HepG2 (cell line): ENCODE results near the gene ACTN1. TPM values are rescaled to one million over a fixed set of nuclear protein-coding genes. Genes with fewer than 3 reads are reported as not detected.

Source experiments
- ATF7 ChIP-seq, 2 experiments: fragments of 450-650 bp in 1 of 2; sonication (generic) in 1 of 2; formaldehyde crosslinking in 1 of 2; IDR thresholded peaks; 2 replicates each; pipeline versions ENCODE4 v1.4.0 to v1.6.1; 2016 to 2020; ENCODE audit warnings: antibody characterized with exemption in 1 of 2, mild to moderate bottlenecking in 1 of 2, missing genetic modification reagents in 1 of 2
- HNF4A ChIP-seq: sonication (generic); formaldehyde crosslinking; IDR thresholded peaks from 2 replicates; pipeline ENCODE4 v1.4.0; 2020; ENCODE audit warnings: missing genetic modification reagents
- NRL ChIP-seq: sonication (generic); formaldehyde crosslinking; IDR thresholded peaks from 2 replicates; pipeline ENCODE4 v1.5.0; 2020; ENCODE audit warnings: missing genetic modification reagents, mild to moderate bottlenecking, moderate library complexity, borderline replicate concordance
- RAD21 ChIP-seq: fragments of 450-650 bp; formaldehyde crosslinking; IDR thresholded peaks from 2 replicates; pipeline ENCODE4 v1.5.0; 2020; ENCODE audit warnings: mild to moderate bottlenecking
- RELA ChIP-seq: sonication (generic); formaldehyde crosslinking; IDR thresholded peaks from 2 replicates; pipeline ENCODE4 v1.4.0; 2020; ENCODE audit warnings: missing genetic modification reagents
- RFXANK ChIP-seq: IDR thresholded peaks from 2 replicates; pipeline ENCODE4 v1.6.1; 2016
- RNF2 ChIP-seq: fragments of 450-650 bp; conservative IDR thresholded peaks from 2 replicates; pipeline ENCODE4 v1.6.1; 2016; ENCODE audit warnings: low read depth
- RXRB ChIP-seq: IDR thresholded peaks from 2 replicates; pipeline ENCODE4 v1.6.1; 2016; ENCODE audit warnings: borderline replicate concordance, missing genetic modification reagents, missing compliant biosample characterization
- ZFP41 ChIP-seq: sonication (generic); formaldehyde crosslinking; IDR thresholded peaks from 2 replicates; pipeline ENCODE4 v1.4.0; 2020; ENCODE audit warnings: mild to moderate bottlenecking, missing genetic modification reagents, borderline replicate concordance
- ZNF143 ChIP-seq: sonication (generic); formaldehyde crosslinking; IDR thresholded peaks from 2 replicates; pipeline ENCODE4 v1.4.0; 2020; ENCODE audit warnings: missing genetic modification reagents
- ZNF232 ChIP-seq: sonication (generic); formaldehyde crosslinking; IDR thresholded peaks from 2 replicates; pipeline ENCODE4 v1.4.0; 2020; ENCODE audit warnings: missing genetic modification reagents, borderline replicate concordance
- ZNF350 ChIP-seq: sonication (generic); formaldehyde crosslinking; IDR thresholded peaks from 2 replicates; pipeline ENCODE4 v1.4.0; 2020; ENCODE audit warnings: mild to moderate bottlenecking, low read depth, missing genetic modification reagents, borderline replicate concordance
- ZNF557 ChIP-seq: sonication (generic); formaldehyde crosslinking; IDR thresholded peaks from 2 replicates; pipeline ENCODE4 v1.4.0; 2020; ENCODE audit warnings: missing genetic modification reagents
- ZNF670 ChIP-seq: sonication (generic); formaldehyde crosslinking; IDR thresholded peaks from 2 replicates; pipeline ENCODE4 v1.8.0; 2022; ENCODE audit warnings: mild to moderate bottlenecking, missing genetic modification reagents, borderline replicate concordance
- polyA plus RNA-seq, 8 experiments: library from polyadenylated mRNA; depleted of rRNA in 3 of 8; stranded (reverse) in 7 of 8; unstranded in 1 of 8; fragments of >200 nt; fragmentation: Illumina TruSeq in 4 of 8; extraction: Trizol in 4 of 8; gene quantifications; 2 replicates each; pipeline versions ENCODE4 v1.2.1 to v1.2.3, GENCODE V29; 2011 to 2016; ENCODE audit warnings: low read depth in 4 of 8, missing spikeins in 1 of 8, mixed read lengths in 1 of 8; ENCODE audit not compliant: insufficient read depth in 1 of 8
- total RNA-seq, 5 experiments: library from RNA; depleted of rRNA; stranded (reverse); fragments of >200 nt; fragmentation: Illumina TruSeq; extraction: Trizol; gene quantifications; 2 replicates each; pipeline ENCODE4 v1.2.3, GENCODE V29; 2016; ENCODE audit warnings: low read depth in 1 of 5
- TF ChIP-seq, protein P1 (sequence below): sonication (generic); formaldehyde crosslinking; IDR thresholded peaks from 2 replicates; pipeline ENCODE4 v1.4.0; 2020; ENCODE audit warnings: mild to moderate bottlenecking, missing genetic modification reagents
- TF ChIP-seq, protein P2 (sequence below): sonication (generic); formaldehyde crosslinking; IDR thresholded peaks from 2 replicates; pipeline ENCODE4 v1.5.0; 2020; ENCODE audit warnings: mild to moderate bottlenecking, missing genetic modification reagents
- TF ChIP-seq, protein P3 (sequence below): sonication (generic); formaldehyde crosslinking; IDR thresholded peaks from 2 replicates; pipeline ENCODE4 v1.8.1; 2023; ENCODE audit warnings: mild to moderate bottlenecking, missing genetic modification reagents
- TF ChIP-seq, protein P4 (sequence below): sonication (generic); formaldehyde crosslinking; IDR thresholded peaks from 2 replicates; pipeline ENCODE4 v1.4.0; 2020; ENCODE audit warnings: missing genetic modification reagents, borderline replicate concordance
- TF ChIP-seq, protein P5 (sequence below): IDR thresholded peaks from 2 replicates; pipeline ENCODE4 v1.6.1; 2016; ENCODE audit warnings: missing compliant biosample characterization, missing genetic modification reagents, borderline replicate concordance

Gene ACTN1
- total and polyA plus RNA-seq, 2 of the 13 experiments (the other 11 are each of a cell fraction or from before 2014, with no cell fraction given), result 58.6 to 162 TPM

DNA sequence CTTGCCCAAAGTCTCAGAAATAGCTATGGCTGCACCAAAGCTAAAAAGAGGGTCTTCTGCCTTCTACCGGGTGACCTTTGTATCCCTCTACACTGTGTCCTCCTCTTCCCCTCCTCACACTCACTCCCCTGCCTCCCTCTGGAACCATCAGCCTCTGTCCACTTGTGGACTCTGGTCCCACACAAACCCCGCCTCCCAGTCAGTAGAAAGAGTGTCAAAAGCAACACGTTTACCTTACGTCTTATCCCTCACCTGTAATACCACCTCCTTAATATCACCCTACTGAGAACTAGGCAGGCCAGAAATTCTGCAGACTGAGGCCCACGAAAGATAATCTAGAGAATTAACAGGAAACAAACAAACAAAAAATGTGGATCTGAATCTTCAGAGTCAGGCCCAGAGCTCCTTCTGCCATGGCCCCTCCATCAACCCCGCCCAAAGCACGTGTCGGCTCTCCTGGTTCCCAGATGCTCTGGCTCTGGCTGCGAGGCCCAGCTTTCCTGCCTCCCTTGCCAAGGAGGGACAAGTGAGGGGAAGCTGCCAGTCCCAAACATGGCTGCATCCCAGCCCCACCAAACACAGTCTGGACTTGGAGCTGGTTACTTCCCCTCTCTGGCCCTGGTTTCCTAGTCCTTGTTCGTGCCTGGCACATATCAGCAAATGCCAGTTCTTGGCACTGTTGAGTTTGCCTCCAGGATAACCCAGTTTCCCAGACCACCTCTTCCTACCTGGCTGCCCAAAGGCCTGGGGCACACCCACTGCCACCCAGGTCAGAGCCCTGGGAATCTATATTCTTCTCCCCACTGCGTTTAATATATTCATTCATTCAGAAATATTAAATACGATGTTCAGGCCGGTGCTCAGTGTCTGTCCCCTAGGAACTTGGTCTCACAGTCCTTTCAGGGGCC is 2.7 kb downstream of the ACTN1 start (continued):
- 0 out of 2 replicates have a peak, but pooled peaks have one; percentile 7 for TF ChIP-seq ZFP41 (CRISPR knock-in tag)
- TF ChIP-seq NRL (CRISPR knock-in tag), result peak; percentile 82; the same call in 1 of the 2 replicates
- peak; percentile 54; the same call in 1 of the 2 replicates for TF ChIP-seq ZNF670 (CRISPR knock-in tag)
- 0 out of 2 replicates have a peak, but pooled peaks have one; percentile 37 for TF ChIP-seq ZNF557
- TF ChIP-seq RFXANK, result 0 out of 2 replicates have a peak, but pooled peaks have one; percentile 63
- TF ChIP-seq HNF4A (CRISPR knock-in tag), result peak; percentile 88
- TF ChIP-seq, protein P1, sequence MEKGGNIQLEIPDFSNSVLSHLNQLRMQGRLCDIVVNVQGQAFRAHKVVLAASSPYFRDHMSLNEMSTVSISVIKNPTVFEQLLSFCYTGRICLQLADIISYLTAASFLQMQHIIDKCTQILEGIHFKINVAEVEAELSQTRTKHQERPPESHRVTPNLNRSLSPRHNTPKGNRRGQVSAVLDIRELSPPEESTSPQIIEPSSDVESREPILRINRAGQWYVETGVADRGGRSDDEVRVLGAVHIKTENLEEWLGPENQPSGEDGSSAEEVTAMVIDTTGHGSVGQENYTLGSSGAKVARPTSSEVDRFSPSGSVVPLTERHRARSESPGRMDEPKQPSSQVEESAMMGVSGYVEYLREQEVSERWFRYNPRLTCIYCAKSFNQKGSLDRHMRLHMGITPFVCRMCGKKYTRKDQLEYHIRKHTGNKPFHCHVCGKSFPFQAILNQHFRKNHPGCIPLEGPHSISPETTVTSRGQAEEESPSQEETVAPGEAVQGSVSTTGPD (CRISPR knock-in tag), result no peak
- TF ChIP-seq, protein P2, sequence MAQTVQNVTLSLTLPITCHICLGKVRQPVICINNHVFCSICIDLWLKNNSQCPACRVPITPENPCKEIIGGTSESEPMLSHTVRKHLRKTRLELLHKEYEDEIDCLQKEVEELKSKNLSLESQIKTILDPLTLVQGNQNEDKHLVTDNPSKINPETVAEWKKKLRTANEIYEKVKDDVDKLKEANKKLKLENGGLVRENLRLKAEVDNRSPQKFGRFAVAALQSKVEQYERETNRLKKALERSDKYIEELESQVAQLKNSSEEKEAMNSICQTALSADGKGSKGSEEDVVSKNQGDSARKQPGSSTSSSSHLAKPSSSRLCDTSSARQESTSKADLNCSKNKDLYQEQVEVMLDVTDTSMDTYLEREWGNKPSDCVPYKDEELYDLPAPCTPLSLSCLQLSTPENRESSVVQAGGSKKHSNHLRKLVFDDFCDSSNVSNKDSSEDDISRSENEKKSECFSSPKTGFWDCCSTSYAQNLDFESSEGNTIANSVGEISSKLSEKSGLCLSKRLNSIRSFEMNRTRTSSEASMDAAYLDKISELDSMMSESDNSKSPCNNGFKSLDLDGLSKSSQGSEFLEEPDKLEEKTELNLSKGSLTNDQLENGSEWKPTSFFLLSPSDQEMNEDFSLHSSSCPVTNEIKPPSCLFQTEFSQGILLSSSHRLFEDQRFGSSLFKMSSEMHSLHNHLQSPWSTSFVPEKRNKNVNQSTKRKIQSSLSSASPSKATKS (CRISPR knock-in tag), result peak; percentile 77; the same call in 1 of the 2 replicates
- peak; percentile 82; the same call in 1 of the 2 replicates for TF ChIP-seq RNF2
- TF ChIP-seq ZNF350, result peak; percentile 60; the same call in 1 of the 2 replicates
- no peak for TF ChIP-seq RAD21 (CRISPR knock-in tag)
- no peak for TF ChIP-seq ATF7 (IDR thresholded peaks at IDR 0.05)
- TF ChIP-seq ATF7 (CRISPR knock-in tag; IDR thresholded peaks at IDR 0.05), result no peak
- TF ChIP-seq, protein P3, sequence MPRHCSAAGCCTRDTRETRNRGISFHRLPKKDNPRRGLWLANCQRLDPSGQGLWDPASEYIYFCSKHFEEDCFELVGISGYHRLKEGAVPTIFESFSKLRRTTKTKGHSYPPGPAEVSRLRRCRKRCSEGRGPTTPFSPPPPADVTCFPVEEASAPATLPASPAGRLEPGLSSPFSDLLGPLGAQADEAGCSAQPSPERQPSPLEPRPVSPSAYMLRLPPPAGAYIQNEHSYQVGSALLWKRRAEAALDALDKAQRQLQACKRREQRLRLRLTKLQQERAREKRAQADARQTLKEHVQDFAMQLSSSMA (CRISPR knock-in tag), result no peak
- TF ChIP-seq, protein P4, sequence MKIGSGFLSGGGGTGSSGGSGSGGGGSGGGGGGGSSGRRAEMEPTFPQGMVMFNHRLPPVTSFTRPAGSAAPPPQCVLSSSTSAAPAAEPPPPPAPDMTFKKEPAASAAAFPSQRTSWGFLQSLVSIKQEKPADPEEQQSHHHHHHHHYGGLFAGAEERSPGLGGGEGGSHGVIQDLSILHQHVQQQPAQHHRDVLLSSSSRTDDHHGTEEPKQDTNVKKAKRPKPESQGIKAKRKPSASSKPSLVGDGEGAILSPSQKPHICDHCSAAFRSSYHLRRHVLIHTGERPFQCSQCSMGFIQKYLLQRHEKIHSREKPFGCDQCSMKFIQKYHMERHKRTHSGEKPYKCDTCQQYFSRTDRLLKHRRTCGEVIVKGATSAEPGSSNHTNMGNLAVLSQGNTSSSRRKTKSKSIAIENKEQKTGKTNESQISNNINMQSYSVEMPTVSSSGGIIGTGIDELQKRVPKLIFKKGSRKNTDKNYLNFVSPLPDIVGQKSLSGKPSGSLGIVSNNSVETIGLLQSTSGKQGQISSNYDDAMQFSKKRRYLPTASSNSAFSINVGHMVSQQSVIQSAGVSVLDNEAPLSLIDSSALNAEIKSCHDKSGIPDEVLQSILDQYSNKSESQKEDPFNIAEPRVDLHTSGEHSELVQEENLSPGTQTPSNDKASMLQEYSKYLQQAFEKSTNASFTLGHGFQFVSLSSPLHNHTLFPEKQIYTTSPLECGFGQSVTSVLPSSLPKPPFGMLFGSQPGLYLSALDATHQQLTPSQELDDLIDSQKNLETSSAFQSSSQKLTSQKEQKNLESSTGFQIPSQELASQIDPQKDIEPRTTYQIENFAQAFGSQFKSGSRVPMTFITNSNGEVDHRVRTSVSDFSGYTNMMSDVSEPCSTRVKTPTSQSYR, result peak; percentile 45; the same call in 1 of the 2 replicates
- TF ChIP-seq ZNF143, result peak; percentile 42; the same call in 1 of the 2 replicates
- peak; percentile 69 for TF ChIP-seq RXRB (CRISPR knock-in tag)
- peak; percentile 87; the same call in 1 of the 2 replicates for TF ChIP-seq ZNF232 (CRISPR knock-in tag)
- no peak for TF ChIP-seq RELA (CRISPR knock-in tag)
- TF ChIP-seq, protein P5, sequence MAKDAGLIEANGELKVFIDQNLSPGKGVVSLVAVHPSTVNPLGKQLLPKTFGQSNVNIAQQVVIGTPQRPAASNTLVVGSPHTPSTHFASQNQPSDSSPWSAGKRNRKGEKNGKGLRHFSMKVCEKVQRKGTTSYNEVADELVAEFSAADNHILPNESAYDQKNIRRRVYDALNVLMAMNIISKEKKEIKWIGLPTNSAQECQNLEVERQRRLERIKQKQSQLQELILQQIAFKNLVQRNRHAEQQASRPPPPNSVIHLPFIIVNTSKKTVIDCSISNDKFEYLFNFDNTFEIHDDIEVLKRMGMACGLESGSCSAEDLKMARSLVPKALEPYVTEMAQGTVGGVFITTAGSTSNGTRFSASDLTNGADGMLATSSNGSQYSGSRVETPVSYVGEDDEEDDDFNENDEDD, result peak; percentile 86; the same call in 1 of the 2 replicates
